HG03135 (cell line): ENCODE measurements around the gene CAMK2B.

ENCODE experiments used
- ATAC-seq: cut with Tn5 transposase; IDR thresholded peaks from one replicate; pipeline ENCODE4 v1.9.1; 2021; ENCODE audit warnings: mild to moderate bottlenecking, moderate library complexity; ENCODE audit not compliant: unreplicated experiment

The CAMK2B gene

DNA sequence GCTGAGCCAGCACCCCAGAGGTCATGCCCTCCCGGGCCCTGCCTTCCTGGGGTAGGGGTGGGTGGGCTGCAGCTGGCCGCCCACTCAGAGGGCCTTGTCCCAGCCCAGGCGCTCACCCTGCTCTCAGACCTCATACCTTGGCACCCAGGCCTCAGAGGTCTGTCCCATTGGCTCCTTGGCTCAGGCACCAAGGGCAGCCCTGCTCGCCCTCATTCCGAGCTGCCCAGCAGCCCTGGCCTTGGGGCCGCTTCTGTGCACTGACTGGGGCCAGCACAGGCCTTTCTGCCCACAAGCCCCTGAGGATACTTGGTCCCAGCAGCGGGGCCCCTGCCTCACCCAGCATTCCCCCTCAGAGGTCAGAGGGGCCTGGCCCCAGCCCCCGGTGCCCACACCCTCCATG is 90.3 kb downstream of the CAMK2B start:
- ATAC-seq: no peak

DNA sequence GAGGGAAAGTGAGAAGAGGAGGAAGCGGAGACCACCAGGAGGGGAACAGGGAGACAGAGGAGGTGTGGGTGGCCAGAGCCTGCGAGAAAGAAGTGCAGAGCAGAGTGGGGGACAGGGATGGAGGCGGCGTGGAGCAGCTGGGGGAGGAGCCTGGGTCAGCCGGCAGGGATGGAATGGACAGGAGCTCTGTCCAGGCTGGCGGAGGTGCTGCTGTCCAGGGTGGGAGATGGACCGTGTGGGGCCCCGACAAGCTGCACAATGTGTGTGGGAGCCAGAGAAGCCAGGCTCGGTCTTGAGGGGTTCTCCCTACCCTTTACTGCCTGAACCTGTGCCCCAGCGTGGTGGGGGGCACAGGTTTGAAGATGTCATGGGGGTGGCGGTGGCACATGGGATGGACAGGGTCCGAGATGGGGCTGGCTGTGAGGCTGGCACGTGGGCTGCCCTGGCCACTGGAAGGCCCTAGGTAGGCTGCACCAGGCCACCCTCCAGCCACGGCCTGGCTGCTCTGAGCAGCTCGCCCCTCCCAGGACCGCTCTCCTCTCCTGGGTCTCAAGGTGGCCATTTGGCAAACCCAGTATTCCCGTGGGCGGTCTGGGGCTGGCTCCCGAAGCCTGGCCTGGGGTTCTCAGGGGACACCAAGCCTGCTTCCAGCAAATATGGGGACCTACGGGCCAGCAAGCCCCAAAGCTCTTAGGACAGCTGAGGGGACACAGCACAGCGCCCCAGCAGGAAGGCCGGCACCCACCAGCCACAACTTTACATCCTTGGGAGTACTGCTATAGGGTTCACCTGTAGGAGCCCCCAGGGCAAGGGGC is 92.3 kb downstream of the CAMK2B start:
- no peak for ATAC-seq

DNA sequence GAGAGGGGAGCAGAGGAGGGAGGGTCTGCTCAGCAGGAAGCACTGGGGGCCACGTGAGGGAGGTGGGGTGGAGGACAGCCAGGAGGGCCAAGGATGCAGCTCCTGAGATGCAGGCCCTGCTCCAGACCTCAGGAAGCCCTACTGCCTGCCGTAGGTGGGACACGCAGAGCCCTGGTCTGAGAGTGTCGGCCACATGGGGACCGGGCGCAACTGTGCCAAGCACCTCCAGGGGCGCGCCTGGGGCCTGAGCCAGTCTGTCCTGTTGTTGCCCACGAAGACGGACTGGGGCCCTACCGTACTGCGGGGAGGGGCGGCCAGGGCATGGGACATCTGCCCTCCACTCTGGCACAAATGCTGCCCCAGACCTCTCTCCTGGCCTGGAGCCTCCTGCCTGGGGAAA is 93.0 kb downstream of the CAMK2B start:
- ATAC-seq: no peak

GRCh38 chr7:44231088-44231487 is 94.3 kb downstream of the CAMK2B start:
- no peak for ATAC-seq

DNA sequence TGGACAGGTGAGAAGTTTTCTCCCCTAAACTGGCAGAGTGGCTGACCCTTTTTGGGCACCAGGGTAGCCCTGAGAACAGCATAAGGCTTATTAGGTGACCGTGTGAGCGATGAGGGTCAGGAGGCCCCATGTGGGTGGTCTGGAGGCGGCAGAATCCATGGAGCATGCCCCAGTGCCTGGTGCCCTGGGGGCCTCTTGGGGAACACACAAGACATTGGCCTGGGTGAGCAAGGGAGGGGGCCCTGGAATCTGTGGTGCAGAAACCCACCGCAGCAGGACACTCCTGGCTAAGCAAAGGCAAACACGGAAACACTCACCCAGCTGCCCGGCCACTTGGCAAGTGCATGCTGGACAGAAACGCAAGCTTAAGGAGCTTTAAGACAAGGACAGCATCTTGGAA is 95.1 kb downstream of the CAMK2B start:
- ATAC-seq: no peak

- no peak for ATAC-seq
Observed at GRCh38 chr7:44229546-44230105, 95.8 kb downstream of the CAMK2B start.

DNA sequence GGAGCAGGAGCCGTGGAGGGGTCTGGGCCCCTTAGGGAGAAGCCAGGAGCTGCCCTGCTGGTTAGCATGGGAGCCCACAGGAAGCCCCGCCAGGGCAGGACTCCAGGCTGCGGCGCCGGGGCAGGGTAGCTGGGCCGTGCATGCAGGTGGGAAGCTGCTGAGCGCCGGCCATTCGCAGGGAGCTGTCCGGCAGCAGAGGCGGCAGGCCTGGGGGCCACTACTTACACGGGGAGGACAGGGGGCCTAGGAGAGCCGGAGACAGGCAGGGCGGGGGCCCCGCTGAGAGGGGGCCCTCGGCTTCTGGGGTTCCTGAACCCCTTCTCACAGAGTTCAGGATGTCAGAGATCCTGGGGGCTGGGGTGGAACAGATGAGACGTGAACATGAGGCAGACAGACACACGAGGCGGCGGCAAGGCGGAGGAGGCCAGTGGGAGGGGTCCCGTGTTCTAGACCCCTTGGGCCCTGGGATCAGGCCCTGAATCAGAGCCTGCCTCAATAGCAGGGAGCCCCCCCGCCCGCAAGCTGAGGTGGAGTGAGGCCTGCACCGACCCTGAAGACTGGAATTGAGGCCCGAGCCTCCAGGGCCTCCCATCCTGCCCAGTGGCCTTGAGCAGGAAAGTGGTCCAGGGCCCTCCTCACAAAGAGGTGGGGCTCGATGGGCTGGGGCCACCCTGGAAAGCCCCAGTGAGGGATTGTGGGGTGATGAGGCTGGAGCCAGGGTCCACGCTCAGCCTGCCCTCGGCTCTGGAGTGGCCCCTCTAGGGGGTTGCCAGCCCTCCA is 96.6 kb downstream of the CAMK2B start:
- ATAC-seq: no peak

DNA sequence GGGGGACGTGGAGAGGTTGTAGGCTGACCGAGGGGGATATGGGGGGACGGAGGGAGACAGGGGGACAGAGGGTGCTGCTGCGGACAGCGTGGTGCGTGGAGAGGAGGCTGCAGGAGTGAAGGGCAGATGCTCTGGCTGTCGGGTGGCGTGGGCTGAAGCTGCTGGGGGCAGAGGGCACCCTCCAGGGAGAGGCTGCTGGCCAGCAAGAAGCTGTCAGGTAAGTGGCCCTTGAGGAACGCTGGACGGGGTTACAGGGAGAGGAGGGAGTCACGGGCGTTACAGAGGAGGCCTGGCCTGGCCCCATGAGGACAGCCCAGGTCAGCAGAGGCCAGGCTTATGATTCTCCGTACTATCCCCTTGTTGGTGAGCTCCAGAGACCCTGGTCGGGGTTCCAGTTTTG is 97.5 kb downstream of the CAMK2B start:
- no peak for ATAC-seq

DNA sequence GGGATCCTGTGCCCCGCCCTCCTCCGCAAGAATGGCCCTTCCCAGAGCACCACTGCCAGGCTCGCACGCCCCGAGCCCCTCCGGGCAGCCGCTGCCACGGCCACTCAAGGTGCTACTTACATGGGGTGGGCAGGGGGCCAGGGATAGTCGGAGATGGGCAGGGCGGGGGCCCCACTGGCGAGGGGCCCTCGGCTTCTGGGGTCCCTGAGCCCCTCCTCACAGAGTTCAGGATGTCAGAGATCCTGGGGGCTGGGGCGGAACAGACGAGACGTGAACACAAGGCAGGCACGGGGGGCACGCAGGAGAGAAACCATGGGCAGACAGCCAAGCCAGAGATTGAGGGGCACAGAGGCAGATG is 99.0 kb downstream of the CAMK2B start:
- ATAC-seq: no peak

DNA sequence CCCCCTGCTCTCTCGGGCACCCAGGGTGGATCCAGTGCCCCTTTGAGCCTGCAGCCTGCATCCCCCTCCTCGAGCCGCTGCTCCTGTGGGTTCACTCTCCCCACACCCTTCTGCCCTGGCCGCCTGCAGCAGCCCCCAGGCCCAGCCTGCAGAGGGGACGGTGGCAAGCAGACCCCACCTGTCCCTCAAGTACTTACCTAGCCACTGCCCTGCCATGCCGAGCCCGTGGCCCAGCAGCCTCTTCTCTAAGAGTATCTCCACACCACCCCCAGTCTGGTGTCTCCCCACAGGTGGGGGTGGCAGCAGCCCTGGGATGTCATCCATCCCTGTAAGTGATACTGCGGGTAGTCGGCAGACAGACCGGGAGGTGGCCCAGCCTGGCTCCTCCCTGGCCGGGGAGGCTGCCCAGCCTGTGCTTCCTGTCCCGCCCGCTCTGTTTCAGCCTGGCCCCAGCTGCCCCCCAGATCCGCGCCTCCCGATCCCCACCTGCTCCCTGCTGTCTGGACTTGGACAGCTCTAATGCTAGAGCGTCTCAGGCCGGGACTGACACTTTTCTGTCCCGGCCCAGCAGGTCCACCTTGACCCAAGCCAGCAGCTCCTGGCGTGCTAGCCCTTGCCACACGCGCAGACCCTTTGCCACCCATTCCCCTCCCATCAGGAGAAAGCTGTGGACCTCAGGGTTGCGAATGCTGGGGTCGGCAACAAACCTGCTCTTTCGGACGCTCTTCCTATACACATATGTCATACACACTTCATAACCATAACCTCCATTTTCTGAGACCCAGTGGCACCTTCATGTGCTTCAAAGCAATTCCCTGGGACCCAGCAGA is 99.6 kb downstream of the CAMK2B start:
- no peak for ATAC-seq

DNA sequence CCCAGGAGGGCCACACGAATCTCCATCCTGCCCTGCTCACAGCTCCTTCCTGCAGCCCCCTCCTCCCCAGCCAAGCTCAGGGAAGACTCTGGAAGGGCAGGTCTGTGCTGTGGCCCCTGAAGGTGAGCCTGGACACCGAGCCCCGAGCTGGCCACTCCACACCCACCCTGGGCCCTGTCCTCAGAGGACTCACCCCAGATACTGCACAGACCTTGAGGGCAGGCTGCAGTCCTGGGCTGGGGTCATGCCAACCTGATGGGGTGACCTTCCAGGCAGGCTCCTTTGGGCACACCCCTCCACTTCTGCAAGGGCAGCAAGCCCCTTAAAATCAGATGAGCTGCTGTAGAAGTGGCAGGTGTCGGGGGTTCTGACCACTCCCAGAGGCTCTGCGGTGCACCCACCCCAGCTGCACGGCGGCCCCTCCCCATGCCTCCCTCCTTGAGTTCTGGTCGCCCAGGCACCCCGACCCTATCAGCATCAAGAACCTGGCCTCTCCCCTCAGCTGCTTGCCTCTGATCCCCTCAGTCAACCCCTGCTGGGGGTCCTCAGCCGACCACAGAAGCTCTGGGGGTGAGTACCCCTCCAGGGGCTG is 100.3 kb downstream of the CAMK2B start:
- ATAC-seq: no peak

- no peak for ATAC-seq
Observed at GRCh38 chr7:44224080-44224973, 101.1 kb downstream of the CAMK2B start.

DNA sequence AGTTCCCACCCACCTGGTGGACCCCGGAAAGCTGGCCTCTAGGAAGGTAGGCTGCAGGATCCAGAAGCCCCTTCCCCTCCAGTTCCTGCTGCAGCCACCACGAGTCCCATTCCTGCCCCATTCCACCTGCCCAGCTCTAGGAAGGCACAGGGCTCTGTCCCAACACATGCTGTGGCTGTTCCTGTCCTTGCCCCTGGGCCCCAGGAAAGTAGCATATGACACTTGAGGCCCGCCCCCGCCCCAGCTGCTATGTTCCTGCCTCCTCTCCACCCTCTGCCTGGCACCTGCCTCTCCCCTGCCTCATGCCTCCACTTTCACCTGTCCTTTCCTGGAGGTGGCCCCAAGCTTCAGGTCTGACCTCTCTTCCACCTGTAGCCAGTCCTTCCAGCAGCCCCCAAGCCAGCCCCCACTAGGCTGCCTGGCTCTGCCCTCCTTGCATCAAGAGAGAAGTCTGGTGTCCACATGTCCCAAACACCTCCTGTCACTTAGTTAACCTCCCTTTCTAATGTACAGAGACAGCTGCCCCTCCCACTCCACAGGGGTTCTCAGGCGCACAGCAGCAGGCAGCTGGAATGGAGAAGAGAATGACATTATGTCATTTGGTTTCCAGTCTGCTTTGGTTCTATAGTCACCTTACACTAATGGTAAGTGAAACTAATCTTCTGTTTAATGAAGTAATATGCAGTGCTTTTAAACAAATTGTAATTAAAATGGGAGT is 101.9 kb downstream of the CAMK2B start:
- no peak for ATAC-seq

- no peak for ATAC-seq
Observed at GRCh38 chr7:44222776-44223261, 102.6 kb downstream of the CAMK2B start.

GRCh38 chr7:44222074-44222473 is 103.3 kb downstream of the CAMK2B start:
- ATAC-seq: no peak

DNA sequence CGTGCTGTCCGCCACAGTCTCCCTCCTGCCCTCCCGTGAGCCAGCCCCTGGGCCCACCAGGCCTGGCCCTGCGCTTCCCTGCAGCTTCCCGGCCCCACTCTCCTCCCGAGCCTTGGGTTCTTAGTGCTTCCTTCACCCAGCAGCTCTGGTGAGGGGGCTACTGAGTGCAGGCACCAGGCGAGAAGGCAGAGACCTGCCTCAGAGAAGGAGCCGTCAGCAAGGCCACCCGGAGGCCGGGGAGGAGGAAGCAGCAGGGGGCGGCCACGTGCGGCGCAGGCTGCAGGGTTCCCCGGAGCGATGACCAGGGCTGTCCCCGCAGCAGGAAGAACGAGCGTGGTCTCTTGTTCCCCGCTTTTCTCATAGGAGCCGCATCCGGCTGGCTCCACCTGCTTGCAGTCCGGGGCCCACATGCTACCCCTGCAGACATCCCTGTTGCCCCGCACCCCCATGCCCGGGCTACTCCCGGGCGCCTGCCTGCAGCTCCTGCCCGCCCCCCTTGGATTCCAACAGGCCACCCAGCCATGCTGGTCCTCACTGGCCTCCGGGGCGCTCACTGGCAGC is 104.1 kb downstream of the CAMK2B start:
- no peak for ATAC-seq

- no peak for ATAC-seq
Observed at GRCh38 chr7:44220358-44221112, 104.9 kb downstream of the CAMK2B start.

GRCh38 chr7:44220046-44220357 is 105.4 kb downstream of the CAMK2B start:
- ATAC-seq: no peak
